Uterus (tissue), 4 donors: ENCODE results near the gene TMEM9B. TPM values are rescaled to one million over a fixed set of nuclear protein-coding genes. Genes with fewer than 3 reads are reported as not detected.

Source experiments
- DNase-seq, 2 donors: peaks; one replicate each; pipeline ENCODE4 v3.0.0-alpha.2; 2019 to 2020
- H3K27ac ChIP-seq, 2 donors: fragments of 200-600 bp; sonication (generic); 1 replicate in 1 of 2; 2 replicates in 1 of 2; pipeline ENCODE4 v1.5.1; 2016 to 2018
- H3K27me3 ChIP-seq, 2 donors: fragments of 200-600 bp; sonication (generic); one replicate each; pipeline ENCODE4 v1.5.1; 2018 to 2019; ENCODE audit warnings: control low read depth in 1 of 2
- H3K36me3 ChIP-seq, 2 donors: fragments of 200-600 bp; sonication (generic); one replicate each; pipeline ENCODE4 v1.5.1; 2019; ENCODE audit warnings: control low read depth in 1 of 2
- H3K4me1 ChIP-seq, 2 donors: fragments of 200-600 bp; sonication (generic); one replicate each; pipeline ENCODE4 v1.5.1; 2018 to 2019; ENCODE audit warnings: control low read depth in 1 of 2
- H3K4me3 ChIP-seq, 2 donors: fragments of 200-600 bp; sonication (generic); 1 replicate in 1 of 2; 2 replicates in 1 of 2; pipeline ENCODE4 v1.5.1; 2018 to 2019; ENCODE audit warnings: mild to moderate bottlenecking in 1 of 2
- H3K9me3 ChIP-seq, 2 donors: fragments of 200-600 bp; sonication (generic); one replicate each; pipeline ENCODE4 v1.5.1; 2019; ENCODE audit warnings: control low read depth in 1 of 2
- CTCF ChIP-seq, 4 experiments: fragments of 200-600 bp in 2 of 4; fragments of 450-650 bp in 2 of 4; sonication (generic) in 2 of 4; IDR thresholded peaks; one replicate each; pipeline ENCODE4 v1.5.1; 2016 to 2019; ENCODE audit warnings: antibody characterized with exemption in 4 of 4, mild to moderate bottlenecking in 2 of 4, moderate library complexity in 1 of 4
- POLR2A ChIP-seq, 2 donors: fragments of 450-650 bp; IDR thresholded peaks; one replicate each; pipeline ENCODE4 v1.6.1; 2016; ENCODE audit warnings: antibody characterized with exemption in 2 of 2, mild to moderate bottlenecking in 1 of 2, moderate library complexity in 1 of 2
- intact Hi-C: fragments of 100-400 bp; cut with DNase I; formaldehyde crosslinking; loops from one replicate; pipeline ENCODE4 v1.15.1; 2023; ENCODE audit warnings: low total_unique reads
- total RNA-seq, 4 donors: library from RNA; depleted of rRNA in 3 of 4; stranded (reverse); fragments of >200 nt in 3 of 4; gene quantifications; one replicate each; pipeline versions ENCODE4 v1.1.0 to v1.2.4, GENCODE V29; 2014 to 2023
- donor health status: DM: yes; HTN: yes; CAD: no.

The TMEM9B gene
- total RNA-seq, 4 donors from 2014 or later: 11.0 to 39.1 (median 28.1) TPM

DNA sequence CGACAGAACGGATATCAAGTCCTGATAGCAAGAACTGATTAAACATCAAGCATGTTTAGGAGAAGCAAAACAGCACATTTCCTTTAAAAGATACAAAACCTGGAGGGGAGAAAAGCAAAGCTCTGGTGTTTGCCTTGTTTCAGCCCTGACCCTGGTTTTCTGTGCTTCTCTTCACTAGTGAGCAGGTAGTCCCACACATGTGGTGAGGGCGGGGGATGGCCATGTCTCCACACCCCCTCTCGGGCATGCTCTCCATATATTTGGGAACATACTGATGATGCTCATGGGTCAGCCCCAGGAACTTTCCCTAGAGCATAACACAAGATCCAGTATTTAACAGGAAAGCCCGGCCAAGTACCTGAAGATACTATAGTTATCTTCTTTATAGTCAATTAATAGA is 41.6 kb downstream of the TMEM9B start:
- no peak for DNase-seq
- H3K27ac ChIP-seq: no peak overlapping the region
- H3K4me1 ChIP-seq: no peaks in the 10 kb centered on the region
- no peak for TF ChIP-seq POLR2A (IDR thresholded peaks at IDR 0.05)
- TF ChIP-seq CTCF (IDR thresholded peaks at IDR 0.05): no peak
- no peaks in the 10 kb centered on the region for H3K9me3 ChIP-seq
- intact Hi-C loops: no loop called here
- no peaks in the 10 kb centered on the region for H3K36me3 ChIP-seq
- no peaks in the 10 kb centered on the region for H3K27me3 ChIP-seq
- no peak overlapping the region for H3K4me3 ChIP-seq

- Histone ChIP-seq H3K9me3 (no peaks in the 10 kb centered on the region), H3K36me3 (no peaks in the 10 kb centered on the region), H3K27ac (peak overlapping the region; percentile 31 to 57), H3K4me1 (peaks cover 0 to 6% of the 10 kb centered on the region in 2 donors), H3K4me3 (no peak overlapping the region), H3K27me3 (no peaks in the 10 kb centered on the region)
- intact Hi-C loops: no loop called here
- TF ChIP-seq POLR2A (IDR thresholded peaks at IDR 0.05) (no peak), CTCF (IDR thresholded peaks at IDR 0.05) (no peak)
- DNase-seq: peak in 1 of 2 donors; percentile 34
These were observed 47.0 kb downstream of the TMEM9B start for GRCh38 chr11:8917157-8917825.

DNA sequence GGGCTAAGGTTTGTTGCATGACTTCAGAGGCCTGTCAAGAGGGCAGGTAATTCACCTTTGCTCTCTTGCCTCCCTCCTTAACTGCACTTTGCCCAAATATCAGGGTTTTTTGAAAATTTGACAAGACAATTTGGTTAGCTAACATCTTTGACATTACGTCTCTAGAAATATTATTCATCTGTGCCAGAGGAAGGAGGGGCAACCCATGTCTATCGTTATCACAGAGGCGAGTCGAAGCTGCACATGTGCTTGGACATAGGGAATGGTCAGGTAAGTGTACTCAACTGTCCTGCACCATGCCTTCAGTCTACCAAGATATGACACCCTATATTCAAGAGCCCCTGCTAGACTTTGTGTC is 49.6 kb downstream of the TMEM9B start:
- H3K27me3 ChIP-seq: no peaks in the 10 kb centered on the region
- peak overlapping the region in 1 of 2 donors; percentile 20 for H3K4me3 ChIP-seq
- H3K36me3 ChIP-seq: no peaks in the 10 kb centered on the region
- H3K9me3 ChIP-seq: no peaks in the 10 kb centered on the region
- intact Hi-C loops: no loop called here
- peaks cover 0 to 8% of the 10 kb centered on the region in 2 donors for H3K4me1 ChIP-seq
- no peak for DNase-seq
- peak overlapping the region; percentile 73 to 89 for H3K27ac ChIP-seq
- TF ChIP-seq CTCF (IDR thresholded peaks at IDR 0.05) (no peak), POLR2A (IDR thresholded peaks at IDR 0.05) (no peak)

GRCh38 chr11:8913961-8914660 is 50.1 kb downstream of the TMEM9B start:
- Histone ChIP-seq H3K27ac (peak overlapping the region; percentile 73 to 89), H3K4me1 (peaks cover 0 to 8% of the 10 kb centered on the region in 2 donors), H3K4me3 (peak overlapping the region in 1 of 2 donors; percentile 20), H3K27me3 (no peaks in the 10 kb centered on the region), H3K9me3 (no peaks in the 10 kb centered on the region), H3K36me3 (no peaks in the 10 kb centered on the region)
- TF ChIP-seq CTCF (IDR thresholded peaks at IDR 0.05) (peak; percentile 54 to 65 (median 58)), POLR2A (IDR thresholded peaks at IDR 0.05) (peak in 1 of 2 donors; percentile 33)
- intact Hi-C loops: no loop called here
- DNase-seq: peak; percentile 34 to 36
